CMK (cell line): ENCODE results near the gene ACAA2.

Experiments used
- DNase-seq: peaks from one replicate; pipeline ENCODE4 v3.0.0-alpha.2; 2010; ENCODE audit warnings: low read depth

ACAA2 gene

GRCh38 chr18:49739275-49739674 is 74.1 kb downstream of the ACAA2 start:
- no peak for DNase-seq

DNA sequence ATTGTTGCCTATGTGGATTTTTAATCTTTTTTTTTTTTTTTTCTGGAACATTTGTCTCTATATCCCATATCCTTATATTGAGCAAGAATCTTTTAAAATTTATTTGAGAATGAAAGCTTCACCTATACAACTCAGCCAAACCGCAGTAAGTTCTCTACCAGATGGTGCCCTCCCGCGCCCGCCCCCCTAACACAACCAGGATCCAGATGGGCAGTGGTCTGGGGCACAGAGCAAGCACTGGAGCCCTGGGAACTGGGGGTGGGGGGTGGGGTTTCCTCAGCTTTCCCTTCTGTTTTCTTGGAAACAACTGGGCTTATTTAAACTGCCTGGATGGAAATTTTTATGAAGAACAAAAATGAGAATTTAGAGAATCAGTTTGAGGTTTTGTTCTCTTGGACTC is 74.6 kb downstream of the ACAA2 start:
- no peak for DNase-seq

DNA sequence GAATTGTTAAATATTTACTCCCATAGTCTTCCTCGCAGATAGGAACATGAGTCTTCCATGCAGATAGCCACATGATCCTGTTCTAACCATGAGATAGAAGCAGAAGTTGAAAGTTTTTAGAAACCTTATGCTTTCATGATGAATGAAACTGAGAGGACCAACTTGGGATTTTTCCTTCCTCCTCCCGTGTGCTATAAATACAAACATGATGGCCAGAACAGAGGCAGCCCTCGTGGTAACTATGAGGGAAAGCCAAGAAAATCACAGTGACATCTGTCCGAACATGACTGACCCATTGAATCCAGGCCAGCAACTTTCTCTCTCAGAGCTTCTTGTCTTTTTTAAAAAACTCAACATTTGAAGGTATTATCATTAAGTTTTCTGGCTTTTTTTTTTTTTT is 78.5 kb downstream of the ACAA2 start:
- no peak for DNase-seq

GRCh38 chr18:49733896-49734585 is 79.3 kb downstream of the ACAA2 start:
- no peak for DNase-seq

DNA sequence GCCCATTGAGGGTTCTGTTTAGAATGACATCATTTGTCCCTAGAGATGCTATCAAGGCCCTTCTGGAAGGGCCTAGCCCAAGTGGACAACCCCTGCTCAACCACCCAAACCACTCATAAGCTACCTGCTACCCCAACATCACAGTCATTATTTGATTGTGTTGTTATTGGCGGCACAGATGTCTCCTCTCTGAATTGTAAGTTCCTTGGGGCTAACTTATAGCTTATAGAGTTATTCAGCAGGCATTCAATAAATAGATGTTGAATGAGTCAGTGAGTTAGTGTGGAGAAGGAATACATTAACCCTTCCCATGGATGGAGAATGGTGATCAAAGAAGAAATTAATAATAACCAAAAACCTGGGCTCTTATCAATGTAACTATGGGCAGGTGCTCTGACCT is 80.0 kb downstream of the ACAA2 start:
- no peak for DNase-seq
